GM23338 (cell line): ENCODE results near the gene DRICH1. TPM values are rescaled to one million over a fixed set of nuclear protein-coding genes. Genes with fewer than 3 reads are reported as not detected.

Experiments
- ATAC-seq: fragments of 200-7000 bp; cut with Tn5 transposase; 3 replicates; pipeline ENCODE4 v1.9.1; 2020
- DNase-seq: peaks from one replicate; pipeline ENCODE4 v3.0.0-alpha.2; 2015; ENCODE audit warnings: low spot score
- H2AFZ ChIP-seq: fragments of 200-600 bp; sonication (generic); 2 replicates; pipeline ENCODE4 v1.8.0; 2016; ENCODE audit warnings: antibody characterized with exemption, mild to moderate bottlenecking, moderate library complexity
- H3F3A ChIP-seq: fragments of 200-600 bp; sonication (generic); replicated peaks from 2 replicates; pipeline ENCODE4 v1.8.0; 2017; ENCODE audit warnings: antibody characterized with exemption, mixed run types, low read depth
- H3K27ac ChIP-seq: fragments of 200-600 bp; sonication (generic); 2 replicates; pipeline ENCODE4 v1.6.1; 2016; ENCODE audit warnings: low read depth
- H3K27me3 ChIP-seq: fragments of 200-600 bp; sonication (generic); 2 replicates; pipeline ENCODE4 v1.8.0; 2016; ENCODE audit warnings: mild to moderate bottlenecking, mixed run types, moderate library complexity; ENCODE audit not compliant: insufficient read depth
- H3K36me3 ChIP-seq: fragments of 200-600 bp; sonication (generic); 2 replicates; pipeline ENCODE4 v1.8.0; 2016; ENCODE audit warnings: mild to moderate bottlenecking; ENCODE audit not compliant: insufficient read depth
- H3K4me1 ChIP-seq: fragments of 200-600 bp; sonication (generic); 2 replicates; pipeline ENCODE4 v1.8.0; 2016; ENCODE audit warnings: mild to moderate bottlenecking, moderate library complexity; ENCODE audit not compliant: insufficient read depth
- H3K4me2 ChIP-seq: fragments of 200-600 bp; sonication (generic); 2 replicates; pipeline ENCODE4 v1.7.1; 2017; ENCODE audit warnings: mixed run types
- H3K4me3 ChIP-seq: fragments of 200-600 bp; sonication (generic); 2 replicates; pipeline ENCODE4 v1.6.1; 2016; ENCODE audit warnings: mixed run types
- H3K79me2 ChIP-seq: fragments of 200-600 bp; sonication (generic); replicated peaks from 2 replicates; pipeline ENCODE4 v1.8.0; 2017; ENCODE audit warnings: mild to moderate bottlenecking; ENCODE audit not compliant: insufficient read depth
- H3K9me2 ChIP-seq: fragments of 200-600 bp; sonication (generic); 2 replicates; pipeline ENCODE4 v1.8.0; 2017; ENCODE audit not compliant: insufficient read depth
- H4K20me1 ChIP-seq: fragments of 200-600 bp; sonication (generic); replicated peaks from 2 replicates; pipeline ENCODE4 v1.8.0; 2017; ENCODE audit warnings: mild to moderate bottlenecking; ENCODE audit not compliant: insufficient read depth
- H3K27ac Mint-ChIP-seq: 2 replicates; pipeline ENCODE4 v1.8.0; 2020; ENCODE audit warnings: inconsistent platforms, mild to moderate bottlenecking, moderate library complexity, mixed read lengths
- H3K27me3 Mint-ChIP-seq: 3 replicates; pipeline ENCODE4 v1.8.0; 2022; ENCODE audit warnings: low read depth, mild to moderate bottlenecking, moderate library complexity, mixed read lengths, inconsistent platforms; ENCODE audit not compliant: insufficient read depth, poor library complexity
- H3K36me3 Mint-ChIP-seq: 3 replicates; pipeline ENCODE4 v1.8.0; 2021; ENCODE audit warnings: low read depth, mild to moderate bottlenecking, inconsistent platforms, moderate library complexity, mixed read lengths
- H3K4me1 Mint-ChIP-seq: 3 replicates; pipeline ENCODE4 v1.8.0; 2020; ENCODE audit warnings: mild to moderate bottlenecking, inconsistent platforms, mixed read lengths
- H3K4me3 Mint-ChIP-seq: 3 replicates; pipeline ENCODE4 v1.8.0; 2021; ENCODE audit warnings: moderate library complexity, mild to moderate bottlenecking, inconsistent platforms, mixed read lengths
- H3K9me3 Mint-ChIP-seq: 3 replicates; pipeline ENCODE4 v1.8.0; 2020; ENCODE audit warnings: moderate library complexity, mild to moderate bottlenecking, inconsistent platforms, mixed read lengths
- CREB1 ChIP-seq: fragments of 250-450 bp; sonication (Bioruptor Pico); IDR thresholded peaks from 2 replicates; pipeline ENCODE4 v1.5.0; 2020; ENCODE audit warnings: low read depth, mild to moderate bottlenecking, moderate library complexity
- EZH2 ChIP-seq: fragments of 200-600 bp; sonication (generic); IDR thresholded peaks from one replicate; pipeline ENCODE4 v1.8.0; 2017; ENCODE audit warnings: antibody characterized with exemption, mild to moderate bottlenecking, low read depth; ENCODE audit not compliant: unreplicated experiment
- EZH2phosphoT487 ChIP-seq: fragments of 200-600 bp; sonication (generic); IDR thresholded peaks from one replicate; pipeline ENCODE4 v1.8.1; 2018; ENCODE audit warnings: antibody characterized with exemption; ENCODE audit not compliant: unreplicated experiment
- JUNB ChIP-seq: IDR thresholded peaks from one replicate; pipeline ENCODE4 v1.6.1; 2016; ENCODE audit warnings: antibody characterized with exemption; ENCODE audit not compliant: unreplicated experiment
- REST ChIP-seq: IDR thresholded peaks from one replicate; pipeline ENCODE4 v1.6.1; 2018; ENCODE audit warnings: antibody characterized with exemption; ENCODE audit not compliant: unreplicated experiment
- STAT1 ChIP-seq: IDR thresholded peaks from one replicate; pipeline ENCODE4 v1.6.1; 2016; ENCODE audit warnings: antibody characterized with exemption; ENCODE audit not compliant: unreplicated experiment
- ZNF114 ChIP-seq: fragments of 250-450 bp; sonication (Bioruptor Pico); IDR thresholded peaks from 2 replicates; pipeline ENCODE4 v1.5.0; 2020; ENCODE audit warnings: mild to moderate bottlenecking, moderate library complexity
- ZNF331 ChIP-seq: fragments of 250-450 bp; sonication (Bioruptor Pico); IDR thresholded peaks from 2 replicates; pipeline ENCODE4 v1.5.0; 2020; ENCODE audit warnings: low read depth, mild to moderate bottlenecking, moderate library complexity
- polyA plus RNA-seq: library from polyadenylated mRNA; unstranded; fragments of >200 nt; fragmentation: Nextera tagmentation; extraction: Ambion mirVana; gene quantifications from 2 replicates; pipeline ENCODE4 v1.2.1, GENCODE V29; 2016
- total RNA-seq: library from RNA; depleted of rRNA; stranded (reverse); fragments of >200 nt; shearing (Covaris generic); gene quantifications from 2 replicates; pipeline ENCODE4 v1.2.3, GENCODE V29; 2014
- TF ChIP-seq, protein P1 (sequence below): fragments of 250-450 bp; sonication (Bioruptor Pico); IDR thresholded peaks from 2 replicates; pipeline ENCODE4 v1.5.0; 2020; ENCODE audit warnings: mild to moderate bottlenecking, moderate library complexity
- TF ChIP-seq, protein P2 (sequence below): IDR thresholded peaks from 2 replicates; pipeline ENCODE4 v1.6.1; 2016; ENCODE audit warnings: antibody characterized with exemption

Gene DRICH1
- total and polyA plus RNA-seq, 2 experiments from 2014 or later, result not detected

DNA sequence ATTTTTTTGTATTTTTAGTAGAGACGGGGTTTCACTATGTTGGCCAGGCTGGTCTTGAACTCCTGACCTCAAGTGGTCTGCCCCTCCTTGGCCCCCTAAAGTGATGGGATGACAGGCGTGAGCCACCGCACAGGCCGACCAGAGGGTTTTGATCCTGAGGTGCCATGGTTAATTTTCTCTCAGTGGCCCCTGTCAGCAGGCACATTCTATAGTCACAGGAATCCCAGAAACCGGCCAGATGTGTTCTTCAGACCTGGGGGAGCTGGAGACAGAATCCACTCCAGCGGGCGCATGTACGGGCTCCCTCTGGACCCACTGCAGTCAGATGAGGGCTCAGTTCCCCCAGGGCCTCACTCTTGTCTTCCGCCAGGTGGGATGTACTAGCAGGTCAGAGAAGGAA is 69.0 kb downstream of the DRICH1 start (continued):
- TF ChIP-seq, protein P1, sequence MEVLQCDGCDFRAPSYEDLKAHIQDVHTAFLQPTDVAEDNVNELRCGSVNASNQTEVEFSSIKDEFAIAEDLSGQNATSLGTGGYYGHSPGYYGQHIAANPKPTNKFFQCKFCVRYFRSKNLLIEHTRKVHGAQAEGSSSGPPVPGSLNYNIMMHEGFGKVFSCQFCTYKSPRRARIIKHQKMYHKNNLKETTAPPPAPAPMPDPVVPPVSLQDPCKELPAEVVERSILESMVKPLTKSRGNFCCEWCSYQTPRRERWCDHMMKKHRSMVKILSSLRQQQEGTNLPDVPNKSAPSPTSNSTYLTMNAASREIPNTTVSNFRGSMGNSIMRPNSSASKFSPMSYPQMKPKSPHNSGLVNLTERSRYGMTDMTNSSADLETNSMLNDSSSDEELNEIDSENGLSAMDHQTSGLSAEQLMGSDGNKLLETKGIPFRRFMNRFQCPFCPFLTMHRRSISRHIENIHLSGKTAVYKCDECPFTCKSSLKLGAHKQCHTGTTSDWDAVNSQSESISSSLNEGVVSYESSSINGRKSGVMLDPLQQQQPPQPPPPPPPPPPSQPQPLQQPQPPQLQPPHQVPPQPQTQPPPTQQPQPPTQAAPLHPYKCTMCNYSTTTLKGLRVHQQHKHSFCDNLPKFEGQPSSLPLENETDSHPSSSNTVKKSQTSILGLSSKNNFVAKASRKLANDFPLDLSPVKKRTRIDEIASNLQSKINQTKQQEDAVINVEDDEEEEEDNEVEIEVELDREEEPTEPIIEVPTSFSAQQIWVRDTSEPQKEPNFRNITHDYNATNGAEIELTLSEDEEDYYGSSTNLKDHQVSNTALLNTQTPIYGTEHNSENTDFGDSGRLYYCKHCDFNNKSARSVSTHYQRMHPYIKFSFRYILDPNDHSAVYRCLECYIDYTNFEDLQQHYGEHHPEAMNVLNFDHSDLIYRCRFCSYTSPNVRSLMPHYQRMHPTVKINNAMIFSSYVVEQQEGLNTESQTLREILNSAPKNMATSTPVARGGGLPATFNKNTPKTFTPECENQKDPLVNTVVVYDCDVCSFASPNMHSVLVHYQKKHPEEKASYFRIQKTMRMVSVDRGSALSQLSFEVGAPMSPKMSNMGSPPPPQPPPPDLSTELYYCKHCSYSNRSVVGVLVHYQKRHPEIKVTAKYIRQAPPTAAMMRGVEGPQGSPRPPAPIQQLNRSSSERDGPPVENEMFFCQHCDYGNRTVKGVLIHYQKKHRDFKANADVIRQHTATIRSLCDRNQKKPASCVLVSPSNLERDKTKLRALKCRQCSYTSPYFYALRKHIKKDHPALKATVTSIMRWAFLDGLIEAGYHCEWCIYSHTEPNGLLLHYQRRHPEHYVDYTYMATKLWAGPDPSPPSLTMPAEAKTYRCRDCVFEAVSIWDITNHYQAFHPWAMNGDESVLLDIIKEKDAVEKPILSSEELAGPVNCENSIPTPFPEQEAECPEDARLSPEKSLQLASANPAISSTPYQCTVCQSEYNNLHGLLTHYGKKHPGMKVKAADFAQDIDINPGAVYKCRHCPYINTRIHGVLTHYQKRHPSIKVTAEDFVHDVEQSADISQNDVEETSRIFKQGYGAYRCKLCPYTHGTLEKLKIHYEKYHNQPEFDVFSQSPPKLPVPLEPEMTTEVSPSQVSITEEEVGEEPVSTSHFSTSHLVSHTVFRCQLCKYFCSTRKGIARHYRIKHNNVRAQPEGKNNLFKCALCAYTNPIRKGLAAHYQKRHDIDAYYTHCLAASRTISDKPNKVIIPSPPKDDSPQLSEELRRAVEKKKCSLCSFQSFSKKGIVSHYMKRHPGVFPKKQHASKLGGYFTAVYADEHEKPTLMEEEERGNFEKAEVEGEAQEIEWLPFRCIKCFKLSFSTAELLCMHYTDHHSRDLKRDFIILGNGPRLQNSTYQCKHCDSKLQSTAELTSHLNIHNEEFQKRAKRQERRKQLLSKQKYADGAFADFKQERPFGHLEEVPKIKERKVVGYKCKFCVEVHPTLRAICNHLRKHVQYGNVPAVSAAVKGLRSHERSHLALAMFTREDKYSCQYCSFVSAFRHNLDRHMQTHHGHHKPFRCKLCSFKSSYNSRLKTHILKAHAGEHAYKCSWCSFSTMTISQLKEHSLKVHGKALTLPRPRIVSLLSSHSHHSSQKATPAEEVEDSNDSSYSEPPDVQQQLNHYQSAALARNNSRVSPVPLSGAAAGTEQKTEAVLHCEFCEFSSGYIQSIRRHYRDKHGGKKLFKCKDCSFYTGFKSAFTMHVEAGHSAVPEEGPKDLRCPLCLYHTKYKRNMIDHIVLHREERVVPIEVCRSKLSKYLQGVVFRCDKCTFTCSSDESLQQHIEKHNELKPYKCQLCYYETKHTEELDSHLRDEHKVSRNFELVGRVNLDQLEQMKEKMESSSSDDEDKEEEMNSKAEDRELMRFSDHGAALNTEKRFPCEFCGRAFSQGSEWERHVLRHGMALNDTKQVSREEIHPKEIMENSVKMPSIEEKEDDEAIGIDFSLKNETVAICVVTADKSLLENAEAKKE (CRISPR knock-in tag), result no peak
- no peak for TF ChIP-seq EZH2phosphoT487

DNA sequence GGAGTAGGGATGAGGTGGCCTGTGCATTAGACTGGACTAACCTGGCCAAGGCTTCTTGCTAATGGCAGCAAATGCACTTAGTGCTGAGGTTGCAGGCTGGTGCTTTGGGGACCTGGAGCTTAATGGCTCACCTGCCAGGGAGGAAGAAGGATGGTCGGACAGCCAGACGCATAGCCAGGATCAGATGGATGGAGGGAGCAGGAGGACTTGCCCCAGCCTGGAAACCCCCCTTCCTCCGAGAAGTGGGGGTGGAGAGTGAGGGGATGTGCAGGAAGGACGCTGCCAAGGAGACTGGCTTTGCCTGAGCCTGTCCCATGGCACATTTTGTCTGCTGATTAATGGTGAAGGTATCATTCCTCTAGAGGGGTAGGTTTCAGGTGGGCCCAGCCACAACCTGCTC is 69.9 kb downstream of the DRICH1 start:
- Histone ChIP-seq H3K4me2 (no peak overlapping the region), H3K27me3 (peaks cover 37% of the 10 kb centered on the region), H3K4me1 (no peaks in the 10 kb centered on the region), H3K79me2 (no peaks in the 10 kb centered on the region), H3K9me2 (no peaks in the 10 kb centered on the region), H3K4me3 (no peak overlapping the region), H3K27ac (no peak overlapping the region), H3F3A (0 out of 2 replicates have a peak, but pooled peaks cover 6% of the 10 kb centered on the region), H4K20me1 (no peaks in the 10 kb centered on the region), H3K36me3 (no peaks in the 10 kb centered on the region), H2AFZ (no peak overlapping the region)
- Mint-ChIP-seq H3K9me3 (peaks cover 2% of the 10 kb centered on the region; the same call in 1 of the 3 replicates), H3K27me3 (peaks cover 33% of the 10 kb centered on the region), H3K4me3 (no peak overlapping the region), H3K36me3 (no peaks in the 10 kb centered on the region), H3K27ac (no peak overlapping the region), H3K4me1 (peaks cover 9% of the 10 kb centered on the region; the same call in 2 of the 3 replicates)
- no peak for ATAC-seq
- no peak for DNase-seq
- TF ChIP-seq JUNB (no peak), STAT1 (no peak), ZNF331 (CRISPR knock-in tag) (no peak), EZH2 (no peak), CREB1 (no peak), ZNF114 (no peak), REST (no peak), EZH2phosphoT487 (no peak)
- TF ChIP-seq, protein P2, sequence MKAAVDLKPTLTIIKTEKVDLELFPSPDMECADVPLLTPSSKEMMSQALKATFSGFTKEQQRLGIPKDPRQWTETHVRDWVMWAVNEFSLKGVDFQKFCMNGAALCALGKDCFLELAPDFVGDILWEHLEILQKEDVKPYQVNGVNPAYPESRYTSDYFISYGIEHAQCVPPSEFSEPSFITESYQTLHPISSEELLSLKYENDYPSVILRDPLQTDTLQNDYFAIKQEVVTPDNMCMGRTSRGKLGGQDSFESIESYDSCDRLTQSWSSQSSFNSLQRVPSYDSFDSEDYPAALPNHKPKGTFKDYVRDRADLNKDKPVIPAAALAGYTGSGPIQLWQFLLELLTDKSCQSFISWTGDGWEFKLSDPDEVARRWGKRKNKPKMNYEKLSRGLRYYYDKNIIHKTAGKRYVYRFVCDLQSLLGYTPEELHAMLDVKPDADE, result no peak
